Ishikawa (cell line): ENCODE data around the gene DEGS2.

Experiments
- CEBPB ChIP-seq: IDR thresholded peaks from 2 replicates; pipeline ENCODE4 v1.6.1; 2012
- CREB1 ChIP-seq: IDR thresholded peaks from 2 replicates; pipeline ENCODE4 v1.6.1; 2012; ENCODE audit warnings: low read depth
- EGR1 ChIP-seq: IDR thresholded peaks from 2 replicates; pipeline ENCODE4 v1.6.1; 2012
- EP300 ChIP-seq: IDR thresholded peaks from 2 replicates; pipeline ENCODE4 v1.6.1; 2012; ENCODE audit warnings: borderline replicate concordance
- FOXM1 ChIP-seq: IDR thresholded peaks from 2 replicates; pipeline ENCODE4 v1.6.1; 2012; ENCODE audit warnings: low read depth, borderline replicate concordance
- MAX ChIP-seq: IDR thresholded peaks from 2 replicates; pipeline ENCODE4 v1.6.1; 2012
- NFIC ChIP-seq: IDR thresholded peaks from 2 replicates; pipeline ENCODE4 v1.6.1; 2012
- RAD21 ChIP-seq: IDR thresholded peaks from 2 replicates; pipeline ENCODE4 v1.6.1; 2012; ENCODE audit warnings: low read depth
- REST ChIP-seq: IDR thresholded peaks from 2 replicates; pipeline ENCODE4 v1.6.1; 2012; ENCODE audit warnings: low read depth, mild to moderate bottlenecking
- TAF1 ChIP-seq: IDR thresholded peaks from 2 replicates; pipeline ENCODE4 v1.6.1; 2012; ENCODE audit warnings: low read depth, mild to moderate bottlenecking
- TCF12 ChIP-seq: IDR thresholded peaks from 2 replicates; pipeline ENCODE4 v1.6.1; 2012; ENCODE audit warnings: low read depth
- TEAD4 ChIP-seq: IDR thresholded peaks from 2 replicates; pipeline ENCODE4 v1.6.1; 2012
- USF1 ChIP-seq: IDR thresholded peaks from 2 replicates; pipeline ENCODE4 v1.6.1; 2012
- YY1 ChIP-seq: IDR thresholded peaks from 2 replicates; pipeline ENCODE4 v1.6.1; 2012; ENCODE audit warnings: low read depth
- ZBTB7A ChIP-seq: IDR thresholded peaks from 2 replicates; pipeline ENCODE4 v1.6.1; 2012; ENCODE audit warnings: low read depth

Gene DEGS2

GRCh38 chr14:100178691-100179090 is 19.2 kb upstream of the DEGS2 start:
- TF ChIP-seq CREB1 (no peak), YY1 (no peak), RAD21 (no peak), EP300 (no peak), TAF1 (no peak), ZBTB7A (no peak), FOXM1 (no peak), TCF12 (no peak), REST (no peak)

- TF ChIP-seq MAX (no peak), EP300 (no peak), ZBTB7A (no peak), NFIC (no peak), FOXM1 (no peak), EGR1 (no peak), USF1 (no peak), RAD21 (no peak), CEBPB (no peak), TCF12 (no peak), CREB1 (no peak), YY1 (no peak), TAF1 (no peak), TEAD4 (no peak), REST (no peak)
Measured at GRCh38 chr14:100176811-100177327, 17.4 kb upstream of the DEGS2 start.

- no peak for TF ChIP-seq REST
- no peak for TF ChIP-seq USF1
- TF ChIP-seq MAX: no peak
- no peak for TF ChIP-seq TEAD4
- no peak for TF ChIP-seq TCF12
- no peak for TF ChIP-seq RAD21
- no peak for TF ChIP-seq CEBPB
- no peak for TF ChIP-seq EP300
- no peak for TF ChIP-seq FOXM1
- TF ChIP-seq YY1: no peak
- TF ChIP-seq EGR1: no peak
- TF ChIP-seq TAF1: no peak
- TF ChIP-seq NFIC: no peak
- TF ChIP-seq ZBTB7A: no peak
- no peak for TF ChIP-seq CREB1
Measured at GRCh38 chr14:100173353-100173752, 13.9 kb upstream of the DEGS2 start.

GRCh38 chr14:100172811-100173210 is 13.4 kb upstream of the DEGS2 start:
- TF ChIP-seq MAX: no peak
- no peak for TF ChIP-seq TCF12
- no peak for TF ChIP-seq FOXM1
- no peak for TF ChIP-seq CEBPB
- no peak for TF ChIP-seq NFIC
- no peak for TF ChIP-seq TAF1
- TF ChIP-seq REST: no peak
- no peak for TF ChIP-seq CREB1
- TF ChIP-seq ZBTB7A: no peak
- no peak for TF ChIP-seq USF1
- no peak for TF ChIP-seq EP300
- no peak for TF ChIP-seq YY1
- no peak for TF ChIP-seq TEAD4
- no peak for TF ChIP-seq EGR1
- no peak for TF ChIP-seq RAD21
